C4-2B (cell line): ENCODE measurements around the gene MYBPC3.

ENCODE experiments used
- CTCF ChIP-seq: fragments of 450-650 bp; conservative IDR thresholded peaks from 2 replicates; pipeline ENCODE4 v1.5.1; 2017; ENCODE audit warnings: mild to moderate bottlenecking
- ZFX ChIP-seq: fragments of 450-650 bp; IDR thresholded peaks from 2 replicates; pipeline ENCODE4 v1.6.1; 2017

GRCh38 chr11:47360341-47360740 is 7.8 kb upstream of the MYBPC3 start:
- TF ChIP-seq CTCF (no peak), ZFX (no peak)
